Colonic mucosa (tissue), 4 donors: Measurements from ENCODE around the gene DBI. TPM values are rescaled to one million over a fixed set of nuclear protein-coding genes. Genes with fewer than 3 reads are reported as not detected.

ENCODE experiments used
- DNase-seq: peaks from one replicate; pipeline ENCODE4 v3.0.0-alpha.2; 2020
- H3K27ac ChIP-seq: fragments of 200-600 bp; one replicate; pipeline ENCODE4 v1.8.0; 2021
- H3K27me3 ChIP-seq: fragments of 200-600 bp; one replicate; pipeline ENCODE4 v1.8.0; 2021
- H3K36me3 ChIP-seq: fragments of 200-600 bp; one replicate; pipeline ENCODE4 v1.8.0; 2021
- H3K4me1 ChIP-seq: fragments of 200-600 bp; one replicate; pipeline ENCODE4 v1.8.0; 2021; ENCODE audit warnings: mild to moderate bottlenecking
- H3K4me3 ChIP-seq: fragments of 200-600 bp; one replicate; pipeline ENCODE4 v1.8.0; 2021
- H3K9ac ChIP-seq, 2 donors: one replicate each; pipeline ENCODE4 v1.7.0; 2013; ENCODE audit warnings: control low read depth in 2 of 2, low read depth in 2 of 2, low read length in 2 of 2
- H3K9me3 ChIP-seq: fragments of 200-600 bp; one replicate; pipeline ENCODE4 v1.8.0; 2021
- intact Hi-C: fragments of 100-400 bp; cut with DNase I; formaldehyde crosslinking; loops from one replicate; pipeline ENCODE4 v1.14.1; 2022
- total RNA-seq, 2 donors: library from RNA; stranded (reverse); fragmentation: NEBNext Ultra II Directional in 1 of 2; extraction: Animal tissue kit (Norgen Biotek cat#: 25700) in 1 of 2; gene quantifications; one replicate each; pipeline ENCODE4 v1.2.1, GENCODE V29; 2021
- TF ChIP-seq, protein P1 (sequence below): fragments of 200-600 bp; IDR thresholded peaks from one replicate; pipeline ENCODE4 v1.8.0; 2022; ENCODE audit warnings: antibody characterized with exemption, mild to moderate bottlenecking
- donor health status: healthy.
- donor health status: DM: no; HTN: no; CAD: no.
- donor health status: DM: no; HTN: no; CAD: no.

The DBI gene
- 100 to 1,000 TPM; 275 to 291 TPM for total RNA-seq

- Histone ChIP-seq H3K9me3 (no peaks in the 10 kb centered on the region), H3K9ac (peak within 1 kb of the TSS; percentile 91 to 94), H3K36me3 (peaks cover 21% of the 10 kb centered on the region), H3K27ac (peak within 1 kb of the TSS; percentile 95), H3K4me1 (no peaks in the 10 kb centered on the region), H3K27me3 (no peaks in the 10 kb centered on the region), H3K4me3 (peak within 1 kb of the TSS; percentile 72)
- TF ChIP-seq, protein P1, sequence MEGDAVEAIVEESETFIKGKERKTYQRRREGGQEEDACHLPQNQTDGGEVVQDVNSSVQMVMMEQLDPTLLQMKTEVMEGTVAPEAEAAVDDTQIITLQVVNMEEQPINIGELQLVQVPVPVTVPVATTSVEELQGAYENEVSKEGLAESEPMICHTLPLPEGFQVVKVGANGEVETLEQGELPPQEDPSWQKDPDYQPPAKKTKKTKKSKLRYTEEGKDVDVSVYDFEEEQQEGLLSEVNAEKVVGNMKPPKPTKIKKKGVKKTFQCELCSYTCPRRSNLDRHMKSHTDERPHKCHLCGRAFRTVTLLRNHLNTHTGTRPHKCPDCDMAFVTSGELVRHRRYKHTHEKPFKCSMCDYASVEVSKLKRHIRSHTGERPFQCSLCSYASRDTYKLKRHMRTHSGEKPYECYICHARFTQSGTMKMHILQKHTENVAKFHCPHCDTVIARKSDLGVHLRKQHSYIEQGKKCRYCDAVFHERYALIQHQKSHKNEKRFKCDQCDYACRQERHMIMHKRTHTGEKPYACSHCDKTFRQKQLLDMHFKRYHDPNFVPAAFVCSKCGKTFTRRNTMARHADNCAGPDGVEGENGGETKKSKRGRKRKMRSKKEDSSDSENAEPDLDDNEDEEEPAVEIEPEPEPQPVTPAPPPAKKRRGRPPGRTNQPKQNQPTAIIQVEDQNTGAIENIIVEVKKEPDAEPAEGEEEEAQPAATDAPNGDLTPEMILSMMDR = no peak
- DNase-seq = peak; percentile 97
- intact Hi-C loops = loop anchor here (10.0 kb wide), 1 partner anchor 52 kb away; no protein-coding TSS in a partner anchor
These were observed at the start of gene DBI, which contains the start of gene C2orf76 for GRCh38 chr2:119366649-119367471. Gene DBI (plus strand): TSS chr2:119366977. CDS start chr2:119367052, 75 bp downstream. Gene C2orf76 (minus strand): TSS chr2:119366834. CDS start chr2:119339959, 26,875 bp downstream.

DNA sequence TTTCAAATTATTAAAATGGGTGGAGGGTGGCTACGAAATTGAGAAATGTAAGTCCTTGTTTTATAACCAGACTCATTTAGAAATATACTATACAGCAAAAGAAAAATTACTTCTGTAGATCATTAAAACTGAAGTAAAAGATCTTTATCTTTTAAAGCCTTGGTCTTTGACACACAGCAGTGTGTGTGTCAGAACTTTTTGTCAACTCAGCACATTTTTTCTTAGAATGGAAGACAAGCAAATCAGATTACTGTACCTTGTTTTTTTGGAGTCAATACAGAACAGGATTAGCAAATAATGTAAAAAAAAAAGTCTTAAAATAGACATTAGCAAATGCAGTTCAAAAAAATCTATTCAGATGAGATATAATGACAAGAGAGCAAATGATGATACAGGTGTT lies 49.2 kb upstream of the DBI start:
- Histone ChIP-seq H3K9ac (no peak overlapping the region), H3K27me3 (no peaks in the 10 kb centered on the region), H3K9me3 (no peaks in the 10 kb centered on the region), H3K36me3 (no peaks in the 10 kb centered on the region), H3K4me1 (no peaks in the 10 kb centered on the region), H3K27ac (no peak overlapping the region), H3K4me3 (no peak overlapping the region)
- intact Hi-C loops = loop anchor here (10.0 kb wide), 1 partner anchor 47 kb away; the partner anchor contains the start of genes C2orf76 and DBI
- TF ChIP-seq, protein P1 = no peak
- DNase-seq = no peak

- Histone ChIP-seq H3K36me3 (no peaks in the 10 kb centered on the region), H3K9me3 (no peaks in the 10 kb centered on the region), H3K27me3 (no peaks in the 10 kb centered on the region), H3K9ac (no peak overlapping the region), H3K27ac (no peak overlapping the region), H3K4me1 (no peaks in the 10 kb centered on the region), H3K4me3 (no peak overlapping the region)
- DNase-seq = no peak
- TF ChIP-seq, protein P1 = no peak
- intact Hi-C loops = loop anchor here (10.0 kb wide), 1 partner anchor 45 kb away; the partner anchor contains the start of genes C2orf76 and DBI
These were observed 47.2 kb upstream of the DBI start for GRCh38 chr2:119319593-119319992.

- no peak overlapping the region for H3K9ac ChIP-seq
- no peaks in the 10 kb centered on the region for H3K36me3 ChIP-seq
- TF ChIP-seq, protein P1 = no peak
- no peak overlapping the region for H3K27ac ChIP-seq
- no peaks in the 10 kb centered on the region for H3K27me3 ChIP-seq
- DNase-seq = no peak
- no peaks in the 10 kb centered on the region for H3K9me3 ChIP-seq
- intact Hi-C loops = no loop called here
- H3K4me1 ChIP-seq = no peaks in the 10 kb centered on the region
- H3K4me3 ChIP-seq = no peak overlapping the region
These were observed 43.3 kb upstream of the DBI start for GRCh38 chr2:119323459-119323858.

- Histone ChIP-seq H3K4me3 (no peak overlapping the region), H3K36me3 (no peaks in the 10 kb centered on the region), H3K9me3 (no peaks in the 10 kb centered on the region), H3K9ac (no peak overlapping the region), H3K27ac (peak overlapping the region; percentile 24), H3K4me1 (no peaks in the 10 kb centered on the region), H3K27me3 (no peaks in the 10 kb centered on the region)
- intact Hi-C loops = no loop called here
- TF ChIP-seq, protein P1 = no peak
- no peak for DNase-seq
These were observed 42.0 kb upstream of the DBI start for GRCh38 chr2:119324685-119325270.
